NCI-H1092 (cell line): ENCODE measurements around the gene MYH7B.
A peak's percentile ranks its signal among the peaks of the same experiment; 100 is the strongest.

Experiments
- DNase-seq: peaks from one replicate; lab custom pipeline; 2025; lab: John Stamatoyannopoulos, UW

Gene MYH7B

DNA sequence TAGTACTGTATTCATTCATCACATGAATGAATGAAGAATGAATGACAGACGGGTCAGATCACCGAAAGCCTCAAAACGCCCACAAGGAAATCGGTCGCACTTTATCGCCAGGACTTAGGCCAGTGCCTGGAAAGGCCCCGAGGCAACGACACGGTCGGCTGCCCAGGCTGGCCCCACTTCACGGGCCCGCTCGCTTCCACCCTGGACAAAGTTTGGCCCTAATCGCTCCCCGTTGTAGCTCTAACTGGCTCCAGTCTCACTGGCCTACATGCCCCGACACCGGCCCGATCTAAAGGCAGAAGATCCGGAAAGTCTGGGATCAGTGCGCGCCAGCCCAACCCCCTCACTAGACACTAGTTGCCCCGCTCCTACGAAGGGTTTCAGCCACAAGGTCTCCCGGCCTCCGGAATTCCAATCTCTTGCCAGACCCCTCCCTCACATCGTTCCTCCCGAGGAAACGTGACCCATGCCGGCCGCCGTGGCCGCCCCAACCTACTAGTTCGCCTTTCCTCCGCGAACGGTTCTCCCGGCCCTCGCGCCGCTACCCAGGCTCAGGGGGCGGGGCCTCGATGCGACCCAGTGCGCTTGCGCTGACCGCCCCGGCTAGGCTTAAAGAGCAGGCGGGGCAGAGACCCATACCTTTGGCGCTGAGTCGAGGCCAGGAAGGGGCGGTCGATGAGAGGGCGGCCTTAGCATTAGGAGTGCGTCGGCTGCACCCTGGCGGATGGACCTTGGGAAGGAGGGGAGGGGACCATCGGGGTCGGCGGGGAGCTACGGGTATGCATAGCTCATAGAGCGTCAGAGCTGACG lies at the start of gene MYH7B, which contains the start of gene GSS:
TSS of gene MYH7B (plus strand) at position 638 of the 810 bp plus-strand sequence. CDS start 22,138 bp downstream, outside the sequence.
TSS of gene GSS (minus strand) at position 576 of the 810 bp plus-strand sequence. CDS start 3,954 bp downstream, outside the sequence.
- DNase-seq: peak; percentile 94

DNA sequence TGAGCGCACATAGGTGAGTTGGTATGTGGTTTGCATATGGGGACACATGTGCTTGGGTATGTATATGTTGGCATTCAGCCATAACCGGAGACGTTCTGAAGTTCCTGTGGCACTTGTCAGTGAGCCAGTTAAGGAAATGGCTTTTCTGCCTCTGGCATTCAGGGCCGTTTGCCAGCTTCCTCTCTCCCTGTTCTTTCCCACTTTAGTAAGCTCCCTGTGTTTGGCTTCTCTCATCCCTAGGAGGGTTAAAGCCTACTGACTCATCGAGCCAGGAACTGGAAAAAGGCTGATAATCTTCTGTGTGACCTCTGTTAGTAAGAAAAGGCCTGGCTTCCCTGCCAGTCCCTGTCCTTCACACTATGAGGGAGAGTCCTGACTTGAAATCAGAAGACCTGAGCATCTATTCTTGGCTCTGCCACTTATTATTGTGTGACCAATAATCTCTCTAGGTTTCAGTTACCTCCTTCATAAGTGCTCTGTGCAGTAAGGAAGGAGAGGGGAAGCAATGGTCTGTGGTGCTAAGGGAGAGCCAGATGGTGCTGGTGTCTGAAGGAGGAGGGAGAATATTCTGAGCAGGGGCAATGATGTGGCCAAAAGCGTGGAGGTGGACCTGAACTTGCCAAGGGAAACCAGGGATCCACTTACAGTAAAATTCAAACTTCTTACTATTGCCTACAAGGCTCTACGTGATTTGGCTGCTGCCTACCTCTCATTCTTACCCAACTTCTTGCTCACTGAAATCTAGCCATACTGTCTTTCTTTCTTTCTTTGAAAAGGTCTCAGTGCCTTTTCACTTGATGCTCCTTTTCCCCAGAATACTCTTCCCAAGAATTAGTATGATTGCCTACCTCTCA lies 47.8 kb upstream of the MYH7B start:
- no peak for DNase-seq

DNA sequence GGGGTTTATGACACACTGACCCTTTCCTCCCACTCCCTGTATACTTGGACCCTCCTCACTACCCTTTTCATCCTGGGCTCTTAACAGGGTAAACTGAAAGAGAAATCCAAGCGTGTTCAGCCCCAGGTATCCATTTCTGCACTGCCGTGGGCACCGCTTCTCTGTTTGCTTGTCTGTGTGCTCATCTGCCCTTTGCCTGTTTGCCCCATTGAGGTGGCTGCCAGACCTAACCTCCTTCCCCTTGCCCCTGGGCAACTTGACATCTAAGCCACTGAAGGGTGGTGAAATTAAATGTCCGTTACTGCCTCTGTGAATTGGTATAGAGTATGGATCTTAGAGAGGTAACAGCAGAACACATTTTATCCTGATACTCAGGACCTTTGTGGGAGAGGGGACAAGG lies 40.5 kb upstream of the MYH7B start:
- no peak for DNase-seq

- no peak for DNase-seq
Observed at GRCh38 chr20:34915749-34916455, 39.8 kb upstream of the MYH7B start.

DNA sequence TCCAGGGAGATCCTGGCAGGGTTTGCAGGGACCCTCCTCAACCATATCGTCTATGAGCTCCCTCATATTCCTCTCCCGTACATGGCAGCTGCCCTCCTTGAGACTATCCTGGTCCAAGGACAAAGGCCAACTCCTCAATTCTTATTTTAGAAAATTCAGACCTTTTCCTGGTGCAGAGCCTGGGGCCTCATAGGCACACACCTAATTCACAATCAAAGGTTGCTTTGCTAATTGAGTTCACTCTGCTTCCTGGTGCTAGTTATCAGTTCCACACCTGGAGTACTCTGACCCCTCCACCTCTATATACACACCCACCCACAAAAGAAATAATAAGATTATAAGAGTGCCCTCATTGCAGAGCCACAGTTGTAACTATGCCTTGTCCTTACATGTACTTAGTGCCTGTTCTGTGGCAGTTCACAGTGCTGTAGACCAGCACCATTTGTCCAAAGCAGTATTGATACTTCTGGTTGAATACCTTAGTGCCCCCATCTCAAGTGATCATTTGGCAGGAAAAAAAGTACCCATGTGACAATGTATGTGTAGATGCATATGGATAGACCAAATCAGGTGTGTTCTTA lies 38.8 kb upstream of the MYH7B start:
- DNase-seq: no peak

DNA sequence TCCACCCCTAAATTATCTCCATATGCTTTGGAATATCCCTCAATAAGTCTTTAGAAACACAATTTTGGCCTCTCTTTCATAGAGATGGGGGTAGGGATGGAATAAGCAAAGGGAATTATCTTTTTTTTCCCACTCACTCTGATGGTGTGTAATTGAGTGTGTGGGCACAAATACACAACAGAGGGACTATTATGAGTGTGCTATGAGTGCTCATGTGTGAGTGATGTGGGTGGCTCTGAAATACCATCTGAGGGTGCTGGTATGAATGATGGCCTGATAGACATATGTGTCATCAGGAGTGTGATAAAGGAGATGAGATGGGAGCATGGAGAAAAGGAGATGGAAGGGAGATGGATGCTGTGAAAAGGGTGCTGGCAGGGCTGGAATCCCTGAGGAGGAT lies 35.6 kb upstream of the MYH7B start:
- DNase-seq: no peak

GRCh38 chr20:34921436-34921835 lies 34.2 kb upstream of the MYH7B start:
- no peak for DNase-seq

DNA sequence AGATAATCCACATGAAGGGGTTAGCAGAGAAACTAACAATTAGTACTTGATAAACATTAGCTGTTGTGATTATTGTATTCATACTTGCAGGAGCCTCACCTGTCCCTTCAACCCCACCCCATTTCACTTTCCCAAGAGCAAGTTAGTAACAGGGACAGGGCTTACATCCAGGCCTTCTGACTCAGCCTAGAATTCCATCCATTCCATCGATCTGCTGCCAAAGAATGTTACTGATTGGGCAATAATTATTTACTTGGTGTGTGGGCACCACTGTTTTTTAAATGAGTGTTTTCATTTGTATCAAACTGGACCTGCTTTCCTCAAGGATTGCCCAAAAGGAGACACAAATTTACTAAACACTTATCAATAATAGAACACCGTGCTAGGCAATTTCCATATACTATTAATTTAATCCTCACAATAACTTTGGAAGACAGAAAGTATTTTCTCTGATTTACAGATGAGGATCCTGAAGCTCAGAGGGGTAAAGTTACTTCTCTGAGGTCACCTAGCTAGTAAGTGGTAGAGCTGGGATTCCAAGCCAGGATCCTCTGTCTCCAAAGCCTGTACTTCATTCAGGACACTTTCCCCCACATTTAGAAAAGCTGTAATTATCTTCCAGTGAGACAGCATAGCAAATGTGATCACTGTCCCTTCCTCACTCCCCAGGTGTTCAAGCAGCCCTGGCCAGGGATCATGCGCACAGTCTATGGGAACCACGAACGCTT lies 32.9 kb upstream of the MYH7B start:
- DNase-seq: no peak

GRCh38 chr20:34923414-34923813 lies 32.3 kb upstream of the MYH7B start:
- no peak for DNase-seq

GRCh38 chr20:34925341-34925740 lies 30.3 kb upstream of the MYH7B start:
- DNase-seq: no peak

GRCh38 chr20:34925981-34926380 lies 29.7 kb upstream of the MYH7B start:
- DNase-seq: no peak

GRCh38 chr20:34926581-34926980 lies 29.1 kb upstream of the MYH7B start:
- DNase-seq: no peak

DNA sequence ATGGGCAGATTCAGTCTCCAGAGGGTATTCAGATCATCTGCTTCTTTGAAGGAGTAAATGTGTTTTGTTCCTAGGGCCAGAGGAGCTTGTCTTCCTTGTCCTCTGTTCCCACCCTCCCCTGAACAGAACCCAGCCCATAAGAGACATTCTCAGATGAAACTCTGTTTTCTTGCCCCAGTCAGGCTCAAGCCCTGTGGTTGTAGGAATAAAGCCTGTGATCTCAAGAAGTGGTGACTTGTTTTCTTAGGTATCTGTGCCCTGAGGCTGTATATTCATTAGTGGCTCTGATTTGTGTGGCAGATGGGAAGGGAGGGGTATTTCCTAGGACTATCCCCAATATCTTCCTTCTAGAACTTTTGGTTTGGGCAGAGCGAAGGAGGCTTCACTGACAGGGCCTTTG lies 27.9 kb upstream of the MYH7B start:
- DNase-seq: no peak

GRCh38 chr20:34928411-34928810 lies 27.3 kb upstream of the MYH7B start:
- DNase-seq: no peak

GRCh38 chr20:34931771-34932170 lies 23.9 kb upstream of the MYH7B start:
- no peak for DNase-seq

DNA sequence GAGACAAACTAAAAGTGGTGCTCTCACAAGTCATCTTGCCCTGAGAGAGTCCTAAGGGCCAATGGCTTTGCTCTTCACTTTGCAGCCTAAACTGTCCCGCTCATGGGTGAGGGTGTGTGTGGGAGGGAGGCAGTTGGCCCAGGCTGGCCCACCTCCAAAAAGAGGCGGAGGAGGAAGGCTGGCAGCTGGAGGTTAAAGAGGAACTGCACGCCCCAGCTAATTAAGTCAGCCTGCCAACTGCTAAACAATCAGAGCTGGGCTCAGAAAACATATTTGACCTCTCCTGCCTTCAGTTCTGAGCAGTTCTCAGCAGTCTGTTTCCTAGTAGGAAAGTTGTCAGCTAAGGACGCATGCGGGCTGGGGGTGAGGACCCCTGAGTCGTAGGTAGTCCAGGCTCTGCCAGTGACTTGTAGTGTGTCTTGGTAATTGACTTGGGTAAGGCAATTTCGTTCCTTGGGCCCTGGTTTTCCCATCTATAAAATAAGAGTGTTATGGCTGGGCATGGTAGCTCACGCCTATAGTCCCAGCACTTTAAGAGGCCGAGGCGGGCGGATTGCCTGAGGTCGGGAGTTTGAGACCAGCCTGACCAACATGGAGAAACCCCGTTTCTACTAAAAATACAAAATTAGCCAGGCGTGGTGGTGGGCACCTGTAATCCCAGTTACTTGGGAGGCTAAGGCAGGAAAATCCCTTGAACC lies 17.1 kb upstream of the MYH7B start:
- DNase-seq: peak; percentile 8

DNA sequence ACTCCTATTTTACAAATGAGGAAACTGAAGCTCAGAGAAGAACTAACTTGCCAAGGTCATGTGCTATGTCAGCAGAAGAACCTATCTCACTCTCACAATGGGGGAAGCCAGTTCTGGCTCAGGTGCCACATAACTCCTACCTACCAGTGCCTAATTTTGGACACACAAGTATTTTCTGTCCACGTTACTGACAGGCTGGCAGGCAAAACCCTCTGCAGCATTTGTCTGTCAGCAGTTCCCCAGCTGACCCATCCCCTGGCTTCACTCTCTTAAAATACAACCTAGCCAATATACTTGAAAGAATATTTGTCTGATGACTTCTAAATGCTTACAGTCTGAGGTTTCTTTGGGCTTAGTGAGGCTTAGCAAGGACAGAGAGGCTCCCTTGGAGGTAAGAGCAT lies 15.6 kb upstream of the MYH7B start:
- no peak for DNase-seq

- no peak for DNase-seq
Observed at GRCh38 chr20:34941226-34941625, 14.4 kb upstream of the MYH7B start.

- DNase-seq: no peak
Observed at GRCh38 chr20:34942301-34942700, 13.4 kb upstream of the MYH7B start.

- DNase-seq: no peak
Observed at GRCh38 chr20:34943808-34944567, 11.7 kb upstream of the MYH7B start.
